HG02870 (cell line): ENCODE measurements around the gene CABLES2.
A peak's percentile ranks its signal among the peaks of the same experiment; 100 is the strongest.
"Not testable (repeated sequence)": the region's sequence is repeated elsewhere in the genome, so short reads cannot be mapped to it uniquely, and the experiment has no call there.

ENCODE experiments used
- ATAC-seq: cut with Tn5 transposase; IDR thresholded peaks from one replicate; pipeline ENCODE4 v1.9.1; 2021; ENCODE audit warnings: mild to moderate bottlenecking, moderate library complexity; ENCODE audit not compliant: unreplicated experiment

CABLES2 gene

DNA sequence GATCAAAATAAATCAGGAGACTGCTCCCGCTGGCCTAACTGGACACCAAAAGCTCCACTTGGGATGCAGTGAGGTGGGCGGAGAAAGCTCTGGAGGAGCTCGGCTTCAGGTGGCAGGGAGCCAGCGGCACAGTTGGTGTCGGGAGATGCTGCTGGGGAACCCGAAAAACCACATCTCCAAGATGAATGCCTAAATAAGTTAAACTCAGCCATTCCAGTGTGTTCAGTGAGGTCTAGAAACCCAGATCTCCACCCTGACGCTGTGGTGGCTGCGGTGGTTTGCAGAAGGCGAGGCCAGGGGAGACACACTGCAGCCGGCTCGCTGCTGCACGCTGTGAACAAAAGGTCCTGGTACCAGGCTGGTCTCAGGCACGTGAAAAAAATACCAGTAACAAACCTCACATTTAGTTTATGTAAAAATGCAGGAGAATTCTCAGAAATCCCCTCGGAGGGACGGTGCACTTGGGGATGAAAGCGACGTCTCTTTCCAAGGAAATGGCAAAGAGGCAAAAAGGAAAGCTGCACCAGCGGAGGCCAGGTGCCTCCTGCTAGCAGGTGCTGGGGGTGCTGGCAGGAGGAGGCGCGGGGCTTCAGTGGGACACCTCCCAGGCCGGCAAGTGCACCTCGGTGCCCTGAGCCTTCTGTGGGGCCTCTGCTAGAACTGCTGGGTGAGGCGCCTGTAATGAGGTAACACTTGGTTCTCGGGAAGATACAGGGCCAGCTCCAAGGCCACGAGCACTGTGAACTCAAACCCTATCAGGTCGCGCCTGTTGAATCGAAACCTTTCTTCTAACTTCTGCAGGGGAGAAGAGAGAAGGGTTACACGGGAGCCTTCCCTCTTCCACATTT lies 16.5 kb downstream of the CABLES2 start:
- ATAC-seq: no peak

DNA sequence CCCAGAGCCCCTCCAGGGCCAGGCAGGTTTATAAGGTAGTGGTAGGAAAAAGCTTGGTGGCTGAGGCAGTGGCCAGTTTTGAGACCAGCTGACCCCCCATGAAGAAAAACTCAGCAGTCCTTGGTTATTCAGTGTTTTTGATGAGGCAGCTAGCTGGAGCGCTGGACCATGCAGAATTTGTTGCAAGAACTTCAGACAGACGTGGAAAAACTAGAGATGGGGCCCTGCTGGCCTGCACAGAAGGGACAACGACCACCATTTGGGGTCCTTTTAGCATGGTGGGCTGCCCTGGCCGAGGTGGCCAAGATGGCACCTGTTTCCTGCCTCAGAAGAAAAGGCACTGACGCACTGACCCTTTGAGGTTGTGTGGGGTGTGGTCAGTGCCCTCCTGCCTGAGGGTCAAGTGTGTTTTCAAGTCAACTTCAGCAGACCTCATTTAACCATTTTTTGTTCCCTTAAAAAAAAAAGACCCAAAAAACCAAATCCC lies 17.4 kb downstream of the CABLES2 start:
- no peak for ATAC-seq

DNA sequence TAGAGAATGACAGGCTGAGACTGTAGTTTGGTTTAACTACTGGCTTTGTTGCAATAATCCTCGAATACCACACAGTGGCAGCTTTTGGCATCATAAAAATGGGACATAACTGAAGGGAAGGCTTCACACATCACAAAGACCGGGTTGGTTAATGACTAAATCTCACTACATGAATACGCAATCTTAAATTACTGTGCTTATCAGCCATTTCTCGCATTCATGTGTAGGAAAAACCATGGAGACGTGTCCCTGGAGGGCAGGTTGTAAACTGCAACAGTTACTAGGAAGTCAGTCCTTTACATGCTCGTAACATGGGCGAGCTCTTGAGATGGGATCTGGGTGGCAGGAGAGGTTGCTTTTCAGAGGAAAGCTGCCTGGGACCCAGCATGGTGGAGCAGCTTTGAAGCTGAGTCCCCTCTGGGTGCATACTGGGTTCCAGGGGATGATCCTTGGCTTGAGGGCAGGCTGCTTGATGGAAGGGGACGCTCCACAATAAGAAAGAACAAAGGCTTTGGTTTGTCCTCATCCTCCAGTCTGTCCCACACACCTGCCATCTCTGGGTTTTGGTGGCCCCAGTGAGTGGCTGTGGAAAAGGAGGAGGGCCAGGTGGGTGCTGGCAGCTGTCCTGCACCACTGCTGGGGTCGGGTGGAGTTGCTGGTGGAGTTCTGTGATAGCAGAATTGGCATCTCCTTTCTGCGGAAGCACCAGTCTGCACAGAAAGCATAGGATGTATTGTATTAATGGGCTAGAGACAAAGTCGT lies 18.1 kb downstream of the CABLES2 start:
- ATAC-seq: no peak

DNA sequence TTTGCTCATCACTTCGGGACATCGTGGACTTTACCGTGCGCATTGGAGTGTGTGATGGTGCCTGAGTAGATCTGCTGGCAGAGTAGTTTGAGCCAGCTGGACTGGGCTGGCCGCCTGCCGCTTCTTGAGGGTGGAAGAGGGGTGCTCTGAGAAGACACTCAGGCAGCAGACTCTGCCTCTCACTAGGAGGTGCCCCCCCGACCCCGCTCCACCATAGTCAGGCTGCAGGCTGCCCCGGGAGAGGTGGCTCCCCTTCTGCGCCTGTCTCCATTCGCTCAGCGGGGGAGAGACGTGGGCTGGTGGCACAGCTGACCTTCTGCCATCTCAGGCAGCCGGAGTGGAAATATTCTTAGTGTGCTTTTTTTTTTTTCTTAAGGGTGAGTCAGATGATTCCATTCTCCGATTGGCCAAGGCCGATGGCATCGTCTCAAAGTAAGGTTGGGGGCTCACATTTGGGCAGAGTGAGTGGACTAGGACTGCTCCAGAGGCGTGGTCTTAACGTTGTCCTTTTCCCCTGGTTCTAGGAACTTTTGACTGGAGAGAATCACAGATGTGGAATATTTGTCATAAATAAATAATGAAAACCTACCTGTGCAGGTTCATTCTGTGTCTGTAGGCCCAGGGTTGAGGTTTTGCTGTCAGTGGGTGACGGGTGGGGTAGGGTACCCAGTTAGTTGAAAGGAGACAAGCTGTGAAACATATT lies 19.0 kb downstream of the CABLES2 start:
- ATAC-seq: no peak

DNA sequence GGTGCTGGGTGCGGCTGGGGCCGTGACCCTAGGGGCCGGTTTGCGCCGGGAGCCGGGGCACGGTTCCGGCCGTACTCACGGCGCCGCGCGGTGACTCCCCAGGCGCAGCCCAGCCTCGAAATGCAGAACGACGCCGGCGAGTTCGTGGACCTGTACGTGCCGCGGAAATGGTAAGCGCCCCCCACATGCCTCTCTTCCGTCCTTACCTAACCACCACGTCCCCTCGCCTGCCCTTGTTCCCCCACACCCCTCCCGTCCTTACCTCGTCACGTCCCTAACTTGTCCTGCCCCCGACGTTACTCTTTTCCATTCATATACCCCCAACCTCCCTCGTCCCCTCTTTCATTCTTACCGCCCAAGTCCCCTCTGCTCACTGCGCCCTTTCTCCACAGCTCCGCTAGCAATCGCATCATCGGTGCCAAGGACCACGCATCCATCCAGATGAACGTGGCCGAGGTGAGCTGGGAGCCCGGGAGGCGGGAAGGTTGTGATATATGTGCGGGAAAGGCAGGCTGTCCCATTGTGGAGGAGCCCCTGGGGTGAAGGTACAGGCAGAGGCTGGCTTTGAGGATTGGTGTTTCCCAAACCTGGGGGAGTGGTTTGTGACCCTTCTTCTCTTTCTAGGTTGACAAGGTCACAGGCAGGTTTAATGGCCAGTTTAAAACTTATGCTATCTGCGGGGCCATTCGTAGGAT lies 19.7 kb downstream of the CABLES2 start:
- ATAC-seq: no peak

DNA sequence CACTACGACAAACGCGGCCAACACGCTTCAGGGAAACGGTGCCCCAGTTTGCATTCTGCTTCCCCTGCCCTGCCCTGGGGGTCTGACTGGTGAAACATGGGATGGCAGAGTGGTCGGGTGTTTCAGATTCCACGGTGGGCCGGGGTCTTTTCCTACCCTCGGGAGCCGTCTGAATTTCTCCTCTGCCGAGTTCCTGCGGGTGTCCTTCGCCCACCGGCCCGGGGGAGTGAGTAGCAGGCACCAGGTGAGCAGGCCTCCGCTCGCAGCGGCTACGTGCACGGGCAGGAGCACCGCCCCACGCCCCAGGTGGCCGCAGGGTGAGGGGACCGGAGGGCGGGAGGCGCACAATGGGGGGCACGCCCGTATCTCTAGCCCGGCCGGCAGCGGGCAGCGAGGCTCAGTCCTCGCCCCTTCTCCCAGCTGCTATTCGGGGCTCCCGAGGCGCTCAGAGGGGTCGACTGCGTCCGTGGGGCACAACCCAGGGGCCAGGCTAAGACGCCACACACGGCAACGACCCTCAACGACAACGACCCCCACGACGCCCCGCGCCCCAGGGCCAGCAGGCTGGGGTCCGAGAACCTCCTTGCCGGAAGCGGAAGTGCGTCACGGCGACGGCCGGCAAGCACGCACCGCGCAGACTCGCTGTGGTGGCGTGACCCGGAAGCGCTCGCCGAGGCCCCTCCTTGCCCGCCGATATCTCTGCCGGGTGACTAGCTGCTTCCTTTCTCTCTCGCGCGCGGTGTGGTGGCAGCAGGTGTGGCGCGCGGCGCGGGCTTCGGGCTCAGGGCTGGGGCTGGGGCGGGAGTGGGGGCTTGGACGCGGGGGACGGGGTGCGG lies 20.5 kb downstream of the CABLES2 start, which contains the start of gene RPS21:
Gene RPS21 (plus strand): TSS at position 721 of the 836 bp plus-strand sequence. CDS start 236 bp downstream, outside the sequence.
- peak; percentile 64 for ATAC-seq

DNA sequence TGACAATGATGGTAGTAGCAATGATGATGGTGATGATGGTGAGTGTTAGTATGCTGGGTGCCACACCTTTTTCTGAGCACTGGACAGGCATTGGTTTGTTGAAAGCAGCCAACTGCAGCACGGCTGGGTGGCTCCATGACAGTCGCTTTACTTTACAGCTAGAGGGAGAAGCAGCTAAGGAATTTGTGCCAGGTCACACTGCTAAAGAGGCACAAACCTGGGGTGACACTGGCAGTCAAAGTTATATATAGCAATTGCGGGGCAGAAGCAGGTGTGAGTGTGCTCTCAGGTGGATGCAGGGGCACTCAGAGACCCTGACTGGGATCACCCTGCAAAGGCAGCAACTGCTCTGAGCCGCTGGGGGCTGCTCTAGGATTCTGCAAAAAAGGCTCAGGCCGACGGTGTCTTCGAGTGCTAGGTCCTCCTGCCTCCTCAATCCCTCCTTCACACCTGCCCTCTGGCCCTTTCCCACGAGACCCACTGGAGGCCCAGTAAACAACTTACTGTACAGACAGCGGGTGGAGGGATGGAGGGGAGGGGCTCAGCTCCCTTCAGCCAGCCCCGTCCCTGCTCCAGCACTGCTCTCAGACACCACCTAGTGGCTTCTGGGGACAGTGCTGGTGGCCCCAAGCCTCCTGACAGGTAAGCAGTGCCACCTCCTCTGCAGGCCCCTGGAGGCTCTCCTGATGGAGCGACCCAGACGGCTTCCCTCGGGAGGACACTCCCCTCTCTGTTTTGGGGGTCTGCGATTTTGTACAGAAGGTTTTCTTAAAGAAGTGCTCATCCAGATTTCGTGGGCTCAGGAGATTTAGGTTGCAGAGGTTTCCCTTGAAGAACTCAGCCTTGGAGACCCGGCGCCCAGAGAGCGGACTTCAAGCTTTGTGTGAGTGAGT lies 24.5 kb downstream of the CABLES2 start:
- peak; percentile 61 for ATAC-seq

DNA sequence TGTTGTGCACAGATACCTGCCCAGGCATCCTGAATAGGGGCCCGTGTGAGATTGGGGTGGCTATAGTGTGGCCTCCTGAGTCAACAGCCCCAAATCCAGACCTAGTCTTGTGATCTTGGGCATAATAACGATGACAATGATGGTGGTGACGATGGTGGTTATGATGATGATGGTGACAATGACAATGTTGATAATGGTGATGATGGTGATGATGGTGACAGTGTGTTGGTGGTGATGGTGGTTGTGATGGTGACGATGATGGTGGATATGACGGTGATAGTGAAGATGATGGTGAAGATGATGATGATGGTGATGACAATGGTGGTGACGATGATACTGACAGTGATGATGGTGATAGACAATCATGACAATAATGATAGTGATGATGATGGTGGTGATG lies 25.2 kb downstream of the CABLES2 start:
- ATAC-seq: no peak

DNA sequence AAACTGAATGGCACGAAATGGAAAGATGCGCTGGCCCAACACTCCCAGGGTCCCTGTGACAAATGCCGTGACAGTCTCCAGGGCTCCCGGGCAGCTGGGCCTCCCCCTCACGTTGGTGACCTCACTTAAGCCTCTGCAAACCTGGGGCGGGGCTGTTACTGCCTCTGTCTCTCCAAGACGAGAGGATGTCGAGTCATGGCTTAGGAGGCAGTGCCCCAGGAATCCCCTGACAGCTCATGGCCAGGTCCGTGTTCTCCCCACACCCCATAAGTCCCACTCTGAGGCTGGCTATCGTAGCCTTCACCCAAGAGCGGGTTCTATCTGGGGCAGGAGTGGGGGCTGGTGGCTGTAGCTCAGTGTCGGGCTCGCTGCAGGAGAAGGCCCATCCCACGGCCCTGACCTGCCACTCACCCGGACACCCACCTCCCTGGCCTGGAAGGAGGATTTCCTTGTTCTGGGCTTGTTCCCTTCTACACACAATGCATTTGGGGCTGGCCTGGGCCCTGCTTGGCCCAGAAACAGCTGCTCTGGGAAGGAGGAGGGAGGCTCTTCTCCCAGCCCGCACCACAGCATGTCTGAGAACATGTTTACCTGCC lies 25.8 kb downstream of the CABLES2 start:
- no peak for ATAC-seq

DNA sequence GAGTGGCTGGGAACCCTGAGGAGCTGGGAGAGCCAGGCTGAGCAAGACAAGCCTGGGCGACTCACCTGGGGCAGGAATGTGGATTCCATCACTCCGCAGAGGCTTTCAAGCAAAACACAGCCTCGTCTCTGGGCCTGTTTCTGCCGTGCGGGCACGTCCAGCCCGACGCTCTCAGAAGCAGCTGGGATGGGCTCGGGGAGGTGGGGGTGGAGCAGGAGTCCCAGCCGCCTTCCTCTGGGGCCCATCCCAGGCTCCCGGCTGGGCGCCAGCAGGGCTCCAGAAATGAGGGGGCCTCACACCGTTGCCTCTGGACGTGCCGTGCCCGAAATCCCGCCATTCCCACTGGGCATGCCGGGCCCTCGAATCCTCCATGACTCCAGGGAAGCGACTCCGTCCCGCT lies 28.9 kb downstream of the CABLES2 start:
- no peak for ATAC-seq

DNA sequence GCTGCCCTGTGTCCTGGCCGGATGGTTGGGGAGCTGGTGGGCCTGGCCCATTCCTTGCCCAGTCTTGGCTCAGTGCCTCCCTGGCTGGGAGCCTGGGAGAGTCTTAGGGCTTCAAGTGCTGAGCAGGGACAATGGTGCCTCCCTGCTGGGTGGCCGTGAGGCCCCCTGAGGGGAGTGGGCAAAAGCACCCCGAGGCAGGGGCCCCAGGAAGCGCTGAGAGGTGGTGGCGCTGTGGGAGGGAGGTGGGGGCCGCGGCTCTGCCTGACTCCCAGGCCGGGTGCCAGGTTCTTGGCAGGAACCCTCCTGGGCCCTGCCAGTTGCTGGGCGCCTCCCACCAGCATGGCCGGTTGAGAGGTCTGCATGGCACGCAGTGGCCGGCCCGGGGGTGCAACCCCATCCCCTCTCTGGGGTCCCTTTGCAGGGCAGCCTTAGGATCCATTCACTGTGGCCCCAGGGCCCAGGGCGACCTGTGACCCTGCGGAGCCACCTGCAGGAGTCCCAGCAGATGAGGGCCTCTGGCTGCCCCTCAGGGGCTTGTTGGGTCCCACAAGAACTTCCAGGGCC lies 29.4 kb downstream of the CABLES2 start:
- no peak for ATAC-seq

DNA sequence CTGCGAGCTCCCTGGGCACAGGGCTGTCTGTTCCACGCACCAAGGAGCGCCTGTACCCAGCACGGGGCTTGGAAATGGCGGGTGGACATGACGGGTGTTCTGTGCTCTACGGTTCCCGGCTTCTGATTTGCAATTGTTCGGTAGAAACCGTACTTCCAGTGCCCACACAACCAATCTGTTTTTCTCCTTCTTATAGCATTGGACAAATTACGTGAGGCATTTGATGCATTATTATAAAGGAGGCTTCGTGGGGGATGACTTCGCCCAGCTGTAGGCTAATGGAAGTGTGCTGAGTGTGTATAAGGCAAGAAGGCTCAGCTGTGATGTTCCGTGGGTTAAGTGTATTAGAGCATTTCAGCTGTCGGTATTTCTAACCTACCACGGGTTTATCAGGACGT lies 30.0 kb downstream of the CABLES2 start:
- ATAC-seq: no peak

DNA sequence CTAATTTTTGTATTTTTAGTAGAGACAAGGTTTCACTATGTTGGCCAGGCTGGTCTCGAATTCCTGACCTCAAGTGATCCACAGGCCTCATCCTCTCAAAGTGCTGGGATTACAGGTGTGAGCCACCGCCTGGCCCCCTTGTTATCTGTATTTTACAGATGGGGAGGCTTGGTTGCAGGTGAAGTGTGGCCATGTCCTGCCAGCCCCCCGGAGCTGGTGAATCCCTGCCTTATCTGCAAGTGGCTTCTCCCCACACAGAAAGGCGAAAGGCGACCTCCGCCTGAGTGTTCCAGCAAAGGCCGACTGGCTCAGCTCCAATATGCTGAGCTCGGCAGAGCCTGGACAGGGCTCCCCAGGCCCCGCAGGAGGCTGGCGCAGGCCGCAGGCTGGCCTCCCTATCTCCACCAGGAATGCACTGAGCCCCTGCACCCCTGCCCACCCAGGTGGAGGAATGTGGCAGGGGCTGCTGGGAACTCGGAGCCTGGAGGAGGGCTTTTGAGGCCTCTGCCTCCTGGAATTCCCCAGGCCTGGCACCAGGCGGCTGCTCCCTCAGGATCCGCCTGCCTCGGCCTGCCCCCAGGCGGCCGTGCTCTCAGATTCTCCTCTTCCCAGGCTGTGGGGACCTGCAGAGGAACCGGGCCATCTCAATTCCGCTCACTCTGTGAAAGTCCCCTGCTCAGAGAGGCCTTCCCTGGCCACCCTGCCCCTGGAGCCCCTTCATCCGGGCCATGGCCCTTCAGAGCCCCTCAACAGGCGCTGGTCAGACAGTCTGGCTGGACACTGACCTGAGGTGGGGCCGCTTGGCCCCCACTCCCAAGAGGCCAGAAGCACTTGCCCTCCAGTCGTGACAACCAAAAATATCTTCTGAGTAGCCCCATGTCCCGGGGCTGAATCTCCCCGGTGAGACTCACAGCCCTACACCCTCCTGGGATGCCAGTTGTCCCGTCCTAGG lies 30.7 kb downstream of the CABLES2 start:
- ATAC-seq: no peak

DNA sequence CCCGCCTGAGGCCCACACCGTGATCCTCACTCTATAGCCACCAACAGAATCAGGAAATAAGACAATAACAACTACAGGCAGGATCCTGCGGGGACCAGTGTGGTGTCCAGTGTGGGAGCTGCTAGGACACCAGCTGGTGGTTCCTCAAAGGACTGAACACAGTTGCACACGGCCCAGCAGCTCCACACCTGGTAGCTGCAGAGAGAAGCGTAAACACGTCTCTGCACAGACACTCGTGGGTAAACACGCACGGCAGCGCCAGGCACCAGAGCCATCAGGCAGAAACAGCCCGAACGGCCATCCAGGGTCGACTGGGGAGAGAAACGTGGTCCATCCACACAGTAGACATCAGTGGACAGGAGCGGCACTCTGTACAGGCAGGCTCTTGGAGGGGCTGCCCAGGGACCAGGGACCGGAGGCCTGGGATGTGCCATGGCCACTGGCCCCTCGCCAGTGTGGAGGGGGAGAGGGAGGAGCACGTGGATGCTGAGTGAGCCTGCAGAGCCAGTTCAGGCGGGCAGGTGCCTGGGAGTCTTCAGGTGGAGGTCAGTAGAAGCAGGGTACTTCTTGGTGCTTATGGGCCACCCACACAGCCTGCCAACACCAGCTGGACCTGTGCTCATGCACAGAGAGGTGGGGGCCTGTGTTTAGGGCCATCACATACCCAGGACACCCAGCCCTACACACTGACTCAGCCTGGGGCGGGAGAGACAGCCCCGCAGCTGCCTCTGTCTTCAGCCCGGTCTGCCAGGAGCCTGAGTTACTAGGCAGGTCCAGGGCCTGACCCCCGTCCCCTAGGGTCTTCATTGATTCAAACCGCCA lies 32.5 kb downstream of the CABLES2 start:
- no peak for ATAC-seq

DNA sequence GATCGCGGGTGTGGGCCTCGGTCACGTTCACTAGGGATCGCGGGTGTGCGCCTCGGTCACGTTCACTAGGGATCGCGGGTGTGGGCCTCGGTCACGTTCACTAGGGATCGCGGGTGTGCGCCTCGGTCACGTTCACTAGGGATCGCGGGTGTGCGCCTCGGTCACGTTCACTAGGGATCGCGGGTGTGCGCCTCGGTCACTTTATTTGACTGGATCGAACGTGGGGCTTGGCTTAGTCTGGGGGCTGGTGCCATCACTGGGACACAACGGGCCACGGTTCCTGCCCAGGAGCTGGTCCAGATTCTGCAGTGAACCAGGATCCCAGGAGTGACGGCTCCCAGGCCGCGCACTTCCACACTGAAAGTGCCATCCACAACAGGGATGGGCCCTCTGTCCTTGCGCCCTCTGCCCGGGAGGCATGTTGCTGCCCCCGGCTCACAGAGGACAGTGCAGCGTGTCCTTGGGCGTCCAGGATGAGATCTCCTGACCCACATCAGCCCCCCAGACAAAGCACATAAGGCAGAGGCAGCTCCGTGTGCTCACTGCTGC lies 33.4 kb downstream of the CABLES2 start:
- not testable (repeated sequence) for ATAC-seq
